ENCODE data around the gene CT45A2.
"Not testable (repeated sequence)": the region's sequence is repeated elsewhere in the genome, so short reads cannot be mapped to it uniquely, and the experiment has no call there.

Gene CT45A2

DNA sequence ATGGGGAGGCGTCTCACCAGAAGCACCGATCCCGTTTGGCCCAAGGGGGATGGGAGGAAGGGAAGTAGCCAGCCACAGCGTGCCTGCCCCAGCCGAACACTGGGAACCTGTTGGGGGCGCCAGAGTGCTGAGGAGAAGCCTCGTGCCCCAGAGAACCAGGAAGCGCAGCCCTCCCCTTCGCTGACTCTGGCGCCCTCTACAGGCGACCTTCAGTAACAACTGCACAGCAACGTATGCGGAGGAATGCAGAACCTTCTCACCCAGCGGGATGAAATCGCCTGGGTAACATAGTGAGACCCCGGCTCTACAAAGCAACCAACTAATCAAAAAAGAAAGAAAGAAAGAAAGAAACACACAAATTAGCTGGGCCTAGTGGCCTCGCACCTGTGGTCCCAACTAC lies at the start of gene CT45A2:
Gene CT45A2, minus strand, starts transcription at position 101 of the 400 bp plus-strand sequence. CDS start 3,747 bp downstream, outside the sequence.
- DNase-seq (ENCODE audit: low spot score), result not testable (repeated sequence)

GRCh38 chrX:135854438-135854837 lies 34.6 kb upstream of the CT45A2 start, which contains the start of gene CT45A8:
Gene CT45A8 (minus strand): TSS chrX:135854538. CDS start chrX:135850783, 3,755 bp downstream.
- not testable (repeated sequence) for DNase-seq (ENCODE audit: low spot score)

- DNase-seq (ENCODE audit: low spot score), result not testable (repeated sequence)
Observed at GRCh38 chrX:135837180-135837579, 17.4 kb upstream of the CT45A2 start, which contains the start of gene CT45A7. Gene CT45A7 (minus strand): TSS chrX:135837280. CDS start chrX:135833533, 3,747 bp downstream.

- DNase-seq (ENCODE audit: low spot score), result not testable (repeated sequence)
Observed at GRCh38 chrX:135802687-135803086, 17.1 kb downstream of the CT45A2 start, which contains the start of gene CT45A6. Gene CT45A6 (minus strand): TSS chrX:135802787. CDS start chrX:135798993, 3,794 bp downstream.

- not testable (repeated sequence) for DNase-seq (ENCODE audit: low spot score)
Observed at GRCh38 chrX:135785403-135785802, 34.4 kb downstream of the CT45A2 start, which contains the start of gene CT45A5. Gene CT45A5 (minus strand): TSS chrX:135785503. CDS start chrX:135781729, 3,774 bp downstream.

DNA sequence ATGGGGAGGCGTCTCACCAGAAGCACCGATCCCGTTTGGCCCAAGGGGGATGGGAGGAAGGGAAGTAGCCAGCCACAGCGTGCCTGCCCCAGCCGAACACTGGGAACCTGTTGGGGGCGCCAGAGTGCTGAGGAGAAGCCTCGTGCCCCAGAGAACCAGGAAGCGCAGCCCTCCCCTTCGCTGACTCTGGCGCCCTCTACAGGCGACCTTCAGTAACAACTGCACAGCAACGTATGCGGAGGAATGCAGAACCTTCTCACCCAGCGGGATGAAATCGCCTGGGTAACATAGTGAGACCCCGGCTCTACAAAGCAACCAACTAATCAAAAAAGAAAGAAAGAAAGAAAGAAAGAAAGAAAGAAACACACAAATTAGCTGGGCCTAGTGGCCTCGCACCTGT lies 51.7 kb downstream of the CT45A2 start, which contains the start of gene CT45A3:
Gene CT45A3, minus strand, starts transcription at position 101 of the 400 bp plus-strand sequence. CDS start 3,747 bp downstream, outside the sequence.
- DNase-seq (ENCODE audit: low spot score), result not testable (repeated sequence)

Data from kidney tubule cell (primary cell).